OCI-LY7 (cell line): ENCODE results near the gene RADIL. TPM values are rescaled to one million over a fixed set of nuclear protein-coding genes. Genes with fewer than 3 reads are reported as not detected.

ENCODE experiments used
- BruUV-seq: library from RNA; stranded (reverse); fragments of 400-500 nt; replicated peaks from 2 replicates; lab custom pipeline; 2021; lab: Mats Ljungman, UMichigan
- CTCF ChIA-PET: fragments of 300-600 bp; sonication (Branson Sonifier 250); formaldehyde crosslinking; loops from one replicate; lab custom pipeline; 2022; ENCODE audit warnings: antibody characterized with exemption; ENCODE audit not compliant: unreplicated experiment; lab: Charles Lee
- POLR2A ChIA-PET: fragments of 300-600 bp; sonication (Branson Sonifier 250); formaldehyde crosslinking; loops from one replicate; lab custom pipeline; 2022; ENCODE audit warnings: antibody characterized with exemption; lab: Charles Lee
- DNase-seq: peaks from one replicate; pipeline ENCODE4 v3.0.0-alpha.2; 2015; ENCODE audit warnings: low spot score
- H2AFZ ChIP-seq: fragments of 200-600 bp; sonication (generic), shearing (Covaris generic); 2 replicates; pipeline ENCODE4 v1.6.1; 2014; ENCODE audit warnings: mild to moderate bottlenecking, antibody characterized with exemption, low read length, moderate library complexity
- H3K27ac ChIP-seq: fragments of 200-600 bp; sonication (generic); 2 replicates; pipeline ENCODE4 v1.5.1; 2014; ENCODE audit warnings: mixed run types, low read depth, mild to moderate bottlenecking, moderate library complexity, low read length, inconsistent platforms; ENCODE audit not compliant: poor library complexity, severe bottlenecking
- H3K36me3 ChIP-seq: fragments of 200-600 bp; sonication (generic); 2 replicates; pipeline ENCODE4 v1.6.1; 2014; ENCODE audit warnings: mild to moderate bottlenecking, antibody characterized with exemption, low read length, moderate library complexity, mixed read lengths; ENCODE audit not compliant: insufficient read depth
- H3K4me1 ChIP-seq: fragments of 200-600 bp; sonication (generic); 2 replicates; pipeline ENCODE4 v1.5.1; 2014; ENCODE audit warnings: mild to moderate bottlenecking, low read length; ENCODE audit not compliant: insufficient read depth, poor library complexity, severe bottlenecking
- H3K4me2 ChIP-seq: fragments of 200-600 bp; sonication (generic); 2 replicates; pipeline ENCODE4 v1.6.1; 2014; ENCODE audit warnings: mild to moderate bottlenecking, low read length
- H3K4me3 ChIP-seq: fragments of 200-600 bp; sonication (generic); 2 replicates; pipeline ENCODE4 v1.5.1; 2014; ENCODE audit warnings: mild to moderate bottlenecking, low read depth, low read length; ENCODE audit not compliant: poor library complexity, severe bottlenecking
- H3K79me2 ChIP-seq: fragments of 200-600 bp; sonication (generic); 2 replicates; pipeline ENCODE4 v1.6.1; 2016; ENCODE audit warnings: low read depth, mild to moderate bottlenecking, low read length, moderate library complexity, mixed read lengths; ENCODE audit not compliant: insufficient read depth
- H3K9me2 ChIP-seq: fragments of 200-600 bp; sonication (generic); 2 replicates; pipeline ENCODE4 v1.6.1; 2016; ENCODE audit warnings: mild to moderate bottlenecking, low read length, mixed read lengths; ENCODE audit not compliant: insufficient read depth
- H3K9me3 ChIP-seq: fragments of 200-600 bp; sonication (generic); 2 replicates; pipeline ENCODE4 v1.6.1; 2014; ENCODE audit warnings: mild to moderate bottlenecking, mixed run types, low read length, mixed read lengths
- H4K20me1 ChIP-seq: fragments of 200-600 bp; sonication (generic); 2 replicates; pipeline ENCODE4 v1.6.1; 2014; ENCODE audit warnings: mild to moderate bottlenecking, antibody characterized with exemption, low read length, moderate library complexity, mixed read lengths; ENCODE audit not compliant: insufficient read depth
- CTCF ChIP-seq: fragments of 200-600 bp; sonication (generic); conservative IDR thresholded peaks from 2 replicates; pipeline ENCODE4 v1.5.1; 2014; ENCODE audit warnings: mild to moderate bottlenecking, antibody characterized with exemption, low read length, moderate library complexity, mixed read lengths
- EZH2phosphoT487 ChIP-seq: fragments of 200-600 bp; sonication (generic); IDR thresholded peaks from 2 replicates; pipeline ENCODE4 v1.6.1; 2018; ENCODE audit warnings: low read depth, borderline replicate concordance, mild to moderate bottlenecking, mixed run types, antibody characterized with exemption, low read length, moderate library complexity, mixed read lengths
- intact Hi-C: fragments of 100-400 bp; cut with micrococcal nuclease; formaldehyde crosslinking; loops from one replicate; pipeline ENCODE4 v1.10.0; 2022; ENCODE audit not compliant: unreplicated experiment
- total RNA-seq, 2 experiments: library from RNA; depleted of rRNA in 1 of 2; stranded (reverse); fragments of >200 nt in 1 of 2; shearing (Covaris generic) in 1 of 2; gene quantifications; 2 replicates each; pipeline ENCODE4 v1.2.3, GENCODE V29; 2014 to 2022

RADIL gene
- total RNA-seq, 2 experiments from 2014 or later, result 0.34 TPM; not detected in 1

- Histone ChIP-seq H3K27ac (no peak overlapping the region), H4K20me1 (no peaks in the 10 kb centered on the region), H2AFZ (no peak overlapping the region), H3K36me3 (no peaks in the 10 kb centered on the region), H3K9me2 (no peaks in the 10 kb centered on the region), H3K9me3 (no peaks in the 10 kb centered on the region), H3K79me2 (no peaks in the 10 kb centered on the region), H3K4me3 (no peak overlapping the region), H3K4me1 (no peaks in the 10 kb centered on the region), H3K4me2 (no peak overlapping the region)
- intact Hi-C loops, result no loop called here
- ChIA-PET CTCF (no interaction called here), POLR2A (interaction anchor here (1.0 kb wide), 1 partner anchor 233 kb away, joined by 3 read pairs; no protein-coding TSS in a partner anchor)
- TF ChIP-seq EZH2phosphoT487 (no peak), CTCF (no peak)
- BruUV-seq, result no TSS peak
- no peak for DNase-seq
Observed at GRCh38 chr7:4886671-4887070, 3.2 kb upstream of the RADIL start.

- no TSS peak for BruUV-seq
- CTCF ChIA-PET, result no interaction called here
- Histone ChIP-seq H3K27ac (no peak overlapping the region), H3K4me1 (no peaks in the 10 kb centered on the region), H2AFZ (no peak overlapping the region), H4K20me1 (no peaks in the 10 kb centered on the region), H3K79me2 (no peaks in the 10 kb centered on the region), H3K4me3 (no peak overlapping the region), H3K9me3 (no peaks in the 10 kb centered on the region), H3K9me2 (no peaks in the 10 kb centered on the region), H3K36me3 (no peaks in the 10 kb centered on the region), H3K4me2 (no peak overlapping the region)
- DNase-seq, result no peak
- intact Hi-C loops, result no loop called here
- POLR2A ChIA-PET, result interaction anchor here (0.6 kb wide), 1 partner anchor 11 kb away, joined by 3 read pairs; no protein-coding TSS in a partner anchor
- no peak for TF ChIP-seq EZH2phosphoT487
- TF ChIP-seq CTCF, result no peak
Observed at GRCh38 chr7:4885317-4885807, 1.8 kb upstream of the RADIL start.

GRCh38 chr7:4884164-4884563, 648 bp upstream of the RADIL start:
- no peaks in the 10 kb centered on the region for H3K9me3 ChIP-seq
- H3K4me1 ChIP-seq, result no peaks in the 10 kb centered on the region
- no peaks in the 10 kb centered on the region for H4K20me1 ChIP-seq
- H3K36me3 ChIP-seq, result no peaks in the 10 kb centered on the region
- BruUV-seq, result no TSS peak
- POLR2A ChIA-PET, result interaction anchor here (0.5 kb wide), 1 partner anchor 172 kb away, joined by 3 read pairs; no protein-coding TSS in a partner anchor
- TF ChIP-seq CTCF (no peak), EZH2phosphoT487 (no peak)
- no peak for DNase-seq
- CTCF ChIA-PET, result no interaction called here
- H3K4me3 ChIP-seq, result no peak overlapping the region
- H3K79me2 ChIP-seq, result no peaks in the 10 kb centered on the region
- no peaks in the 10 kb centered on the region for H3K9me2 ChIP-seq
- H3K27ac ChIP-seq, result no peak overlapping the region
- no peak overlapping the region for H2AFZ ChIP-seq
- intact Hi-C loops, result no loop called here
- H3K4me2 ChIP-seq, result no peak overlapping the region
